ENCODE results near the gene ENTPD1.

- TF ChIP-seq, protein P1, sequence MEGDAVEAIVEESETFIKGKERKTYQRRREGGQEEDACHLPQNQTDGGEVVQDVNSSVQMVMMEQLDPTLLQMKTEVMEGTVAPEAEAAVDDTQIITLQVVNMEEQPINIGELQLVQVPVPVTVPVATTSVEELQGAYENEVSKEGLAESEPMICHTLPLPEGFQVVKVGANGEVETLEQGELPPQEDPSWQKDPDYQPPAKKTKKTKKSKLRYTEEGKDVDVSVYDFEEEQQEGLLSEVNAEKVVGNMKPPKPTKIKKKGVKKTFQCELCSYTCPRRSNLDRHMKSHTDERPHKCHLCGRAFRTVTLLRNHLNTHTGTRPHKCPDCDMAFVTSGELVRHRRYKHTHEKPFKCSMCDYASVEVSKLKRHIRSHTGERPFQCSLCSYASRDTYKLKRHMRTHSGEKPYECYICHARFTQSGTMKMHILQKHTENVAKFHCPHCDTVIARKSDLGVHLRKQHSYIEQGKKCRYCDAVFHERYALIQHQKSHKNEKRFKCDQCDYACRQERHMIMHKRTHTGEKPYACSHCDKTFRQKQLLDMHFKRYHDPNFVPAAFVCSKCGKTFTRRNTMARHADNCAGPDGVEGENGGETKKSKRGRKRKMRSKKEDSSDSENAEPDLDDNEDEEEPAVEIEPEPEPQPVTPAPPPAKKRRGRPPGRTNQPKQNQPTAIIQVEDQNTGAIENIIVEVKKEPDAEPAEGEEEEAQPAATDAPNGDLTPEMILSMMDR (IDR thresholded peaks at IDR 0.05; ENCODE audit: insufficient read depth, low read length, poor library complexity, severe bottlenecking): no peak
- no peak for TF ChIP-seq EZH2phosphoT487 (conservative IDR thresholded peaks at IDR 0.05; ENCODE audit: low read length)
Observed at GRCh38 chr10:95783741-95784140, 27.8 kb downstream of the ENTPD1 start.

Measured in SU-DHL-6 (cell line).